Astrocyte of the spinal cord (primary cell): ENCODE data around the gene THSD7B.
A peak's percentile ranks its signal among the peaks of the same experiment; 100 is the strongest.
"Not testable (repeated sequence)": the region's sequence is repeated elsewhere in the genome, so short reads cannot be mapped to it uniquely, and the experiment has no call there.

Experiments
- DNase-seq: peaks from one replicate; pipeline ENCODE4 v3.0.0; 2011; ENCODE audit warnings: low read depth, low spot score
- H3K4me3 ChIP-seq: 2 replicates; pipeline ENCODE4 v1.5.1; 2011; ENCODE audit warnings: low read depth, mild to moderate bottlenecking, low read length, moderate library complexity
- CTCF ChIP-seq: IDR thresholded peaks from 2 replicates; pipeline ENCODE4 v1.5.1; 2012; ENCODE audit warnings: low read depth, mild to moderate bottlenecking, low read length, inconsistent platforms
- in situ Hi-C: cut with HindIII; loops from 2 replicates; pipeline ENCODE4 v1.10.0; 2017; ENCODE audit warnings: low sequenced_read_pairs

THSD7B gene

GRCh38 chr2:137096693-137097092, 331.3 kb downstream of the THSD7B start:
- in situ Hi-C loops: no loop called here
- TF ChIP-seq CTCF: peak; percentile 6
- no peak for DNase-seq

DNA sequence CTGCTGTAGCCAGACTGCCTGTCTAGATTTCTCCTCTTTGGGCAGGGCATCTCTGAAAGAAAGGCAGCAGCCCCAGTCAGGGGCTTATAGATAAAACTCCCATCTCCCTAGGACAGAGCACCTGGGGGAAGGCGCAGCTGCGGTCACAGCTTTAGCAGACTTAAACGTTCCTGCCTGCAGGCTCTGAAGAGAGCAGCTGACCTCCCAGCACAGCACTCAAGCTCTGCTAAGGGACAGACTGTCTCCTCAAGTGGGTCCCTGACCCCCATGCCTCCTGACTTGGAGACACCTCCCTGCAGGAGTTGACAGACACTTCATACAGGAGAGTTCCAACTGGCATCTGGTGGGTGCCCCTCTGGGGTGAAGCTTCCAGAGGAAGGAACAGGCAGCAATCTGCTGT, 336.5 kb downstream of the THSD7B start:
- in situ Hi-C loops, H3K4me3 ChIP-seq: not testable (repeated sequence)

More at GRCh38 chr2:137096693-137097092, 331.3 kb downstream of the THSD7B start:
- H3K4me3 ChIP-seq: no peak overlapping the region

DNA sequence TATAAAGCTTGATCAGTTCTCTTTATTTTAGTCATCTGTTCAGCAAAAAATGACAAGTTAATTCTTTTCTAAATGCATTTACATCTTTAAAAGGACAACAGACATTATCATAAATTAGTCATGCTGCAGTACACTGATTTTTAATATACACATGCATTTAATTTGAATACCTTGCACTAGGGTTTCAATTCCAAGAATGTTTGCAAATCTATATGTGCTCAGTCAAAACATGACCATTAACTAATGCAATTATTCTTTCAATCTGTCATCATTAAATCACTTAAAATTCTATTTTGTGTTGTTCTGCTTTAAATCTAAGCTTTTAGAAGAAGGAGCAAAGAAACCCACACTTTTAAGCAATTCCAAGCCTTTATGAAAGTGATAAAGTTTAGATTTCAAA, 342.6 kb downstream of the THSD7B start:
- DNase-seq: no peak
- no peak overlapping the region for H3K4me3 ChIP-seq
- TF ChIP-seq CTCF: no peak
- in situ Hi-C loops: no loop called here

More for the DNA sequence above, 336.5 kb downstream of the THSD7B start:
- DNase-seq: not testable (repeated sequence)

DNA sequence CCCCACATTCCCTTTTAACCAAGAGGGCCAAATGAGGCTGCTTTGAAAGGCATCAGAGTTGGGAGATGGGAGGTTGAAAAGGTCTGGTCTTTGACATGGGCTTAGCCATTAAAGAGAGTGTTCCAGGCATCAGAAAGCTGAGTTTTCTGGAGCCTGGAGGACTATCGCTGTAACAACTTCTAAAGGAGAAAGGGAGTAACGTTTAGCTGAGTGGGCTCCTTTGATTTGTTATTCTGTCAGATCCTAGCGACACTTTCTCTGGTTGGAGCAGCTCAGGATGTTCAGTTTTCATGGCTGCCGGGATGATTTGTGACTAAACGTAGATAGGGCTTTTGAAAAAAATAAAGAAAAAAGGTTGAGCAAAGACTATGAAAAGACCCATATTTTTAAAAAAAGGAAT, 346.6 kb downstream of the THSD7B start:
- H3K4me3 ChIP-seq: no peak overlapping the region
- TF ChIP-seq CTCF: no peak
- DNase-seq: no peak
- in situ Hi-C loops: no loop called here

GRCh38 chr2:137115081-137115794, 349.9 kb downstream of the THSD7B start:
- in situ Hi-C loops: no loop called here
- TF ChIP-seq CTCF: no peak
- no peak for DNase-seq
- H3K4me3 ChIP-seq: no peak overlapping the region

GRCh38 chr2:137115795-137116089, 350.4 kb downstream of the THSD7B start:
- no peak for TF ChIP-seq CTCF
- H3K4me3 ChIP-seq: no peak overlapping the region
- in situ Hi-C loops: no loop called here
- no peak for DNase-seq

DNA sequence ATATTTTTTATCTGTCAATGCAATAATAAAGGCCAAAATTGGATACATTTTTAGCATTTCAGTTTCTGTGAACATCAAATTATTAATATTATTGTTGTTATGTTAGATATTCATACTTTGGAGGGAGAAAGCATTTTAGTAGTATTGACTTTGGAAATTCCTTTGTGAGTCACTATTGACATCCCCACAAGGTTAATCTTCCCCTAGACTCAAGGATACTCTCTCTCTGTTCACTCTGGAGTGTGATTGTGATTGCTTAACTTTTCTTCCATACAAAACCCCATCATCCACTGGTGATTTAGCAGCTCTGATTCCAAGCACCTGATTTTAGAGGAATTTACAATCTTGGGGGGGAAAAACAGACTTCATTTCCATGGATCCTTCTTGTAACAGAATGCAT, 352.0 kb downstream of the THSD7B start:
- in situ Hi-C loops: no loop called here

More for the DNA sequence above, 352.0 kb downstream of the THSD7B start:
- no peak for TF ChIP-seq CTCF
- DNase-seq: peak; percentile 24
- no peak overlapping the region for H3K4me3 ChIP-seq
